ENCODE results near the gene FNDC3A.

GRCh38 chr13:49146950-49147355, 171.2 kb downstream of the FNDC3A start:
- TF ChIP-seq CTCF (IDR thresholded peaks at IDR 0.05) (no peak), POLR2A (IDR thresholded peaks at IDR 0.05) (no peak)
